Measurements from ENCODE around the gene ERC2.
A peak's percentile ranks its signal among the peaks of the same experiment; 100 is the strongest.

- TF ChIP-seq, protein P1, sequence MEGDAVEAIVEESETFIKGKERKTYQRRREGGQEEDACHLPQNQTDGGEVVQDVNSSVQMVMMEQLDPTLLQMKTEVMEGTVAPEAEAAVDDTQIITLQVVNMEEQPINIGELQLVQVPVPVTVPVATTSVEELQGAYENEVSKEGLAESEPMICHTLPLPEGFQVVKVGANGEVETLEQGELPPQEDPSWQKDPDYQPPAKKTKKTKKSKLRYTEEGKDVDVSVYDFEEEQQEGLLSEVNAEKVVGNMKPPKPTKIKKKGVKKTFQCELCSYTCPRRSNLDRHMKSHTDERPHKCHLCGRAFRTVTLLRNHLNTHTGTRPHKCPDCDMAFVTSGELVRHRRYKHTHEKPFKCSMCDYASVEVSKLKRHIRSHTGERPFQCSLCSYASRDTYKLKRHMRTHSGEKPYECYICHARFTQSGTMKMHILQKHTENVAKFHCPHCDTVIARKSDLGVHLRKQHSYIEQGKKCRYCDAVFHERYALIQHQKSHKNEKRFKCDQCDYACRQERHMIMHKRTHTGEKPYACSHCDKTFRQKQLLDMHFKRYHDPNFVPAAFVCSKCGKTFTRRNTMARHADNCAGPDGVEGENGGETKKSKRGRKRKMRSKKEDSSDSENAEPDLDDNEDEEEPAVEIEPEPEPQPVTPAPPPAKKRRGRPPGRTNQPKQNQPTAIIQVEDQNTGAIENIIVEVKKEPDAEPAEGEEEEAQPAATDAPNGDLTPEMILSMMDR (IDR thresholded peaks at IDR 0.05): no peak
- TF ChIP-seq POLR2AphosphoS5 (IDR thresholded peaks at IDR 0.05): peak in 1 of 2 donors; percentile 9
Measured at GRCh38 chr3:56157693-56158362, 310.4 kb downstream of the ERC2 start.

All from upper lobe of left lung (tissue), 4 donors.